Muscle layer of colon (tissue), 2 donors: Measurements from ENCODE around the gene POLR1A.

Source experiments
- H3K27ac ChIP-seq: one replicate; pipeline ENCODE4 v1.7.0; 2013; ENCODE audit warnings: low read depth, mild to moderate bottlenecking, low read length, moderate library complexity
- H3K27me3 ChIP-seq, 2 donors: one replicate each; pipeline ENCODE4 v1.7.0; 2013; ENCODE audit warnings: low read length in 2 of 2, mild to moderate bottlenecking in 2 of 2; ENCODE audit not compliant: insufficient read depth in 2 of 2, control insufficient read depth in 1 of 2
- H3K36me3 ChIP-seq: one replicate; pipeline ENCODE4 v1.7.0; 2013; ENCODE audit warnings: mild to moderate bottlenecking, low read length; ENCODE audit not compliant: insufficient read depth
- H3K4me1 ChIP-seq: one replicate; pipeline ENCODE4 v1.7.0; 2013; ENCODE audit warnings: mild to moderate bottlenecking, low read length; ENCODE audit not compliant: insufficient read depth
- H3K4me3 ChIP-seq, 2 donors: one replicate each; pipeline ENCODE4 v1.7.0; 2013; ENCODE audit warnings: low read length in 2 of 2, low read depth in 1 of 2, mild to moderate bottlenecking in 1 of 2, moderate library complexity in 1 of 2
- H3K9ac ChIP-seq: one replicate; pipeline ENCODE4 v1.7.0; 2013; ENCODE audit warnings: low read length
- H3K9me3 ChIP-seq: one replicate; pipeline ENCODE4 v1.7.0; 2013; ENCODE audit warnings: mild to moderate bottlenecking, low read length
- donor health status: abdominal sarcoma.
- donor health status: Adenocarcinoma of cecum.

The POLR1A gene

DNA sequence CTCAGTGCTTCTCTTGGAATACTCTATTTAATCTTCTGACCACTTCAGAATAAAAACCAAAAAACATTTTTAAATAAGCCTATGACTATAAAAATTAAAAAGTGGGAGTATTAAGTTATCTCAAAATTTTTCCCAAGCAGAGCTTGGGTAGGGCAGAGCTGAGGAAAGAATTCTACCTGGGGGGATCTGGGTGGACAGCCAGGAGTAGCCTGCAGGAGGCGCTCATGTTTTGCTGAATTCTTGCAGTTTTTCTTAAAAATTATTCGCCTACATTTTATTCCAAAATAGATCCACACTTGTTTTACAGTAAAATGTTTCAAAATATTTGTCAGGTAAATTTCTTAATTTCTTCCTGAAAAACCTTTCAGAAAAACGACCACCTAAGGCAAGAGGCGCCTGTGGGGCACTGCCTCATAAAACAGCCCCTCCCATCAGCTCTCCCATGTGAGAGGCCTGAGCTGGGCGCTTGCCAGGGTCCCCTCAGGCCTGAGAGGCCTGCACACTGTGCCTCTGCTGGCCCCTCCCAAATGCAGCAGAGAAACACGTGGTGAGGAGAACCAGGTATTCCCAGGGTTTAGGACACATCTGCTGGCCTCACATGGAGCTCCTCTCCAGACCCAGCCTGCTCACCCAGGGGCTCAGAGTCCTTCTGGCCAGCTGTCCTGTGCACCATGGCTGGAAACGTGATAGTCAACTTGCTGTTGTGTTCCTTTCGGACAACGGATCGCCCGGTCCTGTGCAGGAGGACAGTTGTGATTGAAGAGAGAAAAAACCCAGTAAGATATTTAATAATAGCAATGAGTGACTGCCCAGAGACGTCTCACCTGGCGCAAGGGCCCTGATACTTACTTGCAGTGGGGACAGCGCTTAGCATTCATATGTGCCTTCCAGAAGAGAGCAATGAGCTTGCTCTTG lies 17.5 kb downstream of the POLR1A start:
- H3K9me3 ChIP-seq, result no peaks in the 10 kb centered on the region
- H3K4me1 ChIP-seq, result no peaks in the 10 kb centered on the region
- no peak overlapping the region for H3K9ac ChIP-seq
- no peak overlapping the region for H3K4me3 ChIP-seq
- peaks cover 38% of the 10 kb centered on the region for H3K36me3 ChIP-seq
- H3K27me3 ChIP-seq, result no peaks in the 10 kb centered on the region
- no peak overlapping the region for H3K27ac ChIP-seq

DNA sequence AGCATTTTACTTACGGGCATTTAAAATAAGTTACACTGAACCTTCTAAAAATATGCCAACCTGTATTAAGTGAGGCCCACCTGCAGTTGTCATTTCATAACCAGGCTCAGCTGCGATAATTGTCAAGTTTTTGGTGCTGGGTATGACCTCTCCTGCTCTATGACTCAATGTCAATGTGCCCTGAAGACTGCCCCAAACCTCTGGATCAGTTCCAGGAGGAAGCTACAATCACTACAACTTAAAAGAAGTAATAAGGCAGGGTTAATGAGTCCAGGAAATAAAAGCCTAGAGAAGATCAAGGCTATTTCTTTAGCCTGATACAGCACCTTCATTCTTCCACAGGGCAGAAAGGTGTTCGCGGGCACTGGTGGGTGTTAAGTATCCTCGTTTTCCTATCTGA lies 22.9 kb downstream of the POLR1A start:
- Histone ChIP-seq H3K9me3 (no peaks in the 10 kb centered on the region), H3K27ac (no peak overlapping the region), H3K36me3 (peaks cover 32% of the 10 kb centered on the region), H3K4me1 (peaks cover 5% of the 10 kb centered on the region), H3K4me3 (no peak overlapping the region), H3K9ac (no peak overlapping the region), H3K27me3 (no peaks in the 10 kb centered on the region)

- no peaks in the 10 kb centered on the region for H3K9me3 ChIP-seq
- H3K4me1 ChIP-seq, result peaks cover 5% of the 10 kb centered on the region
- no peak overlapping the region for H3K27ac ChIP-seq
- peaks cover 34% of the 10 kb centered on the region for H3K36me3 ChIP-seq
- no peak overlapping the region for H3K4me3 ChIP-seq
- no peak overlapping the region for H3K9ac ChIP-seq
- H3K27me3 ChIP-seq, result no peaks in the 10 kb centered on the region
Observed at GRCh38 chr2:86081724-86082123, 24.0 kb downstream of the POLR1A start.

- Histone ChIP-seq H3K9me3 (no peaks in the 10 kb centered on the region), H3K4me1 (peaks cover 5% of the 10 kb centered on the region), H3K27ac (no peak overlapping the region), H3K9ac (no peak overlapping the region), H3K36me3 (peaks cover 33% of the 10 kb centered on the region), H3K4me3 (no peak overlapping the region), H3K27me3 (no peaks in the 10 kb centered on the region)
Observed at GRCh38 chr2:86079981-86080911, 25.4 kb downstream of the POLR1A start.

- H3K27me3 ChIP-seq, result no peaks in the 10 kb centered on the region
- peaks cover 45% of the 10 kb centered on the region for H3K36me3 ChIP-seq
- H3K27ac ChIP-seq, result no peak overlapping the region
- H3K9ac ChIP-seq, result no peak overlapping the region
- H3K4me1 ChIP-seq, result peaks cover 5% of the 10 kb centered on the region
- H3K4me3 ChIP-seq, result no peak overlapping the region
- H3K9me3 ChIP-seq, result no peaks in the 10 kb centered on the region
Observed at GRCh38 chr2:86078774-86079545, 26.7 kb downstream of the POLR1A start.

GRCh38 chr2:86075886-86076285 lies 29.8 kb downstream of the POLR1A start:
- Histone ChIP-seq H3K27me3 (no peaks in the 10 kb centered on the region), H3K9ac (no peak overlapping the region), H3K36me3 (peaks cover 52% of the 10 kb centered on the region), H3K4me3 (no peak overlapping the region), H3K4me1 (peaks cover 25% of the 10 kb centered on the region), H3K27ac (no peak overlapping the region), H3K9me3 (no peaks in the 10 kb centered on the region)

GRCh38 chr2:86074811-86075210 lies 30.9 kb downstream of the POLR1A start:
- Histone ChIP-seq H3K9ac (no peak overlapping the region), H3K4me1 (peaks cover 21% of the 10 kb centered on the region), H3K9me3 (no peaks in the 10 kb centered on the region), H3K27me3 (no peaks in the 10 kb centered on the region), H3K27ac (no peak overlapping the region), H3K4me3 (no peak overlapping the region), H3K36me3 (peaks cover 54% of the 10 kb centered on the region)

GRCh38 chr2:86074256-86074655 lies 31.4 kb downstream of the POLR1A start:
- no peak overlapping the region for H3K4me3 ChIP-seq
- peaks cover 59% of the 10 kb centered on the region for H3K36me3 ChIP-seq
- no peaks in the 10 kb centered on the region for H3K9me3 ChIP-seq
- no peak overlapping the region for H3K27ac ChIP-seq
- H3K4me1 ChIP-seq, result peaks cover 21% of the 10 kb centered on the region
- no peaks in the 10 kb centered on the region for H3K27me3 ChIP-seq
- H3K9ac ChIP-seq, result no peak overlapping the region

DNA sequence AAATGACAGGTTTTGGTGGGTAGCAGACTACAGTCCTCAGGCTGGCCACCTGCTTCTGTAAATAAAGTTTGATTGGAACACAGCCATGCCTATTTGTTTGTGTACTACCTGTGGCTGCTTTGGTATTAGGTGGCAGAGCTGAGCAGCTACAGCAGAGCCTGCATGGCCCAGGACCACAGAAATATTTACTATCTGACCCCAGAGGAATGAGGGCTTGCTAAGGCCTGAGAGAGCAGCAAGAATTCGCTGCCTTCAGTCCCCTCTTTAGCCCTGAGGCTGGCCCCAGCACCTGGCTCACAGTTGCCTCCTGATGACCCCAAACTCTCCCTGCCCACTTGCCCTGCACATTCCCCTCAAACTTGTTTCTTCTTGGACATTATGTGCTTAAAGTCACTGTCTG lies 32.5 kb downstream of the POLR1A start:
- Histone ChIP-seq H3K36me3 (peaks cover 63% of the 10 kb centered on the region), H3K27ac (no peak overlapping the region), H3K9me3 (no peaks in the 10 kb centered on the region), H3K4me3 (no peak overlapping the region), H3K4me1 (peaks cover 21% of the 10 kb centered on the region), H3K27me3 (no peaks in the 10 kb centered on the region), H3K9ac (no peak overlapping the region)

GRCh38 chr2:86072271-86072858 lies 33.3 kb downstream of the POLR1A start:
- H3K27ac ChIP-seq, result no peak overlapping the region
- H3K36me3 ChIP-seq, result peaks cover 60% of the 10 kb centered on the region
- no peak overlapping the region for H3K4me3 ChIP-seq
- H3K4me1 ChIP-seq, result peaks cover 21% of the 10 kb centered on the region
- no peaks in the 10 kb centered on the region for H3K9me3 ChIP-seq
- H3K9ac ChIP-seq, result no peak overlapping the region
- no peaks in the 10 kb centered on the region for H3K27me3 ChIP-seq
